ENCODE measurements around the gene POLR2E. TPM values are rescaled to one million over a fixed set of nuclear protein-coding genes. Genes with fewer than 3 reads are reported as not detected.

The POLR2E gene
- polyA plus RNA-seq, 1 donor from 2014 or later: 172 TPM

GRCh38 chr19:1134431-1134830 is 39.3 kb upstream of the POLR2E start:
- H3K9me3 ChIP-seq (ENCODE audit: low read length): no peaks in the 10 kb centered on the region
- no peak overlapping the region for H2AFZ ChIP-seq (ENCODE audit: low read depth, low read length)
- no peaks in the 10 kb centered on the region for H3K36me3 ChIP-seq (ENCODE audit: insufficient read depth, low read length)
- no peak overlapping the region for H3K27ac ChIP-seq (ENCODE audit: low read length)
- H3K4me2 ChIP-seq (ENCODE audit: low read length): no peak overlapping the region
- H3K9ac ChIP-seq (ENCODE audit: low read length): no peak overlapping the region
- no peaks in the 10 kb centered on the region for H3K27me3 ChIP-seq (ENCODE audit: insufficient read depth, low read depth, low read length)
- no peak for TF ChIP-seq TAF1 (IDR thresholded peaks at IDR 0.05; ENCODE audit: low read depth)
- TF ChIP-seq CTCF (IDR thresholded peaks at IDR 0.05; ENCODE audit: poor library complexity, severe bottlenecking): no peak
- TF ChIP-seq POLR2AphosphoS5 (IDR thresholded peaks at IDR 0.05): no peak
- TF ChIP-seq EZH2 (IDR thresholded peaks at IDR 0.05; ENCODE audit: borderline replicate concordance, insufficient read depth, low read length, poor library complexity, severe bottlenecking): no peak
- TF ChIP-seq EP300 (conservative IDR thresholded peaks at IDR 0.05; ENCODE audit: poor library complexity, severe bottlenecking): no peak
- no peak for TF ChIP-seq REST (IDR thresholded peaks at IDR 0.05; ENCODE audit: borderline replicate concordance)
- no peak for TF ChIP-seq SMC3 (conservative IDR thresholded peaks at IDR 0.05; ENCODE audit: poor library complexity)
- no peak for TF ChIP-seq MXI1 (conservative IDR thresholded peaks at IDR 0.05; ENCODE audit: poor library complexity, severe bottlenecking)
- TF ChIP-seq RAD21 (conservative IDR thresholded peaks at IDR 0.05): no peak
- H3K4me3 ChIP-seq (ENCODE audit: low read length): no peak overlapping the region
- no peaks in the 10 kb centered on the region for H4K20me1 ChIP-seq (ENCODE audit: insufficient read depth)
- H3K9me2 ChIP-seq (ENCODE audit: insufficient read depth, low read length): no peaks in the 10 kb centered on the region
- no peaks in the 10 kb centered on the region for H3F3A ChIP-seq (ENCODE audit: insufficient read depth, low read length, poor library complexity, severe bottlenecking)
- no peaks in the 10 kb centered on the region for H3K79me2 ChIP-seq (replicated peaks; ENCODE audit: insufficient read depth, low read length)

GRCh38 chr19:1133471-1133929 is 38.3 kb upstream of the POLR2E start:
- no peaks in the 10 kb centered on the region for H4K20me1 ChIP-seq (ENCODE audit: insufficient read depth)
- no peaks in the 10 kb centered on the region for H3K36me3 ChIP-seq (ENCODE audit: insufficient read depth, low read length)
- no peak overlapping the region for H2AFZ ChIP-seq (ENCODE audit: low read depth, low read length)
- H3K27ac ChIP-seq (ENCODE audit: low read length): no peak overlapping the region
- no peaks in the 10 kb centered on the region for H3K27me3 ChIP-seq (ENCODE audit: insufficient read depth, low read depth, low read length)
- H3K79me2 ChIP-seq (replicated peaks; ENCODE audit: insufficient read depth, low read length): no peaks in the 10 kb centered on the region
- H3K9ac ChIP-seq (ENCODE audit: low read length): no peak overlapping the region
- H3F3A ChIP-seq (ENCODE audit: insufficient read depth, low read length, poor library complexity, severe bottlenecking): no peaks in the 10 kb centered on the region
- H3K4me3 ChIP-seq (ENCODE audit: low read length): no peak overlapping the region
- H3K4me2 ChIP-seq (ENCODE audit: low read length): no peak overlapping the region
- H3K9me2 ChIP-seq (ENCODE audit: insufficient read depth, low read length): no peaks in the 10 kb centered on the region
- TF ChIP-seq POLR2AphosphoS5 (IDR thresholded peaks at IDR 0.05) (no peak), RAD21 (conservative IDR thresholded peaks at IDR 0.05) (no peak), EP300 (conservative IDR thresholded peaks at IDR 0.05; ENCODE audit: poor library complexity, severe bottlenecking) (no peak), REST (IDR thresholded peaks at IDR 0.05; ENCODE audit: borderline replicate concordance) (no peak), TAF1 (IDR thresholded peaks at IDR 0.05; ENCODE audit: low read depth) (no peak), SMC3 (conservative IDR thresholded peaks at IDR 0.05; ENCODE audit: poor library complexity) (no peak), EZH2 (IDR thresholded peaks at IDR 0.05; ENCODE audit: borderline replicate concordance, insufficient read depth, low read length, poor library complexity, severe bottlenecking) (no peak), CTCF (IDR thresholded peaks at IDR 0.05; ENCODE audit: poor library complexity, severe bottlenecking) (no peak), MXI1 (conservative IDR thresholded peaks at IDR 0.05; ENCODE audit: poor library complexity, severe bottlenecking) (no peak)
- no peaks in the 10 kb centered on the region for H3K9me3 ChIP-seq (ENCODE audit: low read length)
